H9 (cell line): ENCODE data around the gene CTU2. TPM values are rescaled to one million over a fixed set of nuclear protein-coding genes. Genes with fewer than 3 reads are reported as not detected.

Experiments
- DNase-seq: peaks from one replicate; pipeline ENCODE4 v3.0.0-alpha.2; 2017
- H2AFZ ChIP-seq: one replicate; pipeline ENCODE4 v1.6.1; 2013; ENCODE audit warnings: mild to moderate bottlenecking, low read length, control low read depth, moderate library complexity
- H2AK5ac ChIP-seq: 2 replicates; pipeline ENCODE4 v1.6.1; 2013; ENCODE audit warnings: low read length, control low read depth, mixed read lengths; ENCODE audit not compliant: insufficient read length
- H2BK120ac ChIP-seq: one replicate; pipeline ENCODE4 v1.6.1; 2013; ENCODE audit warnings: low read depth, mild to moderate bottlenecking, low read length, control low read depth, inconsistent platforms; ENCODE audit not compliant: poor library complexity, severe bottlenecking
- H2BK12ac ChIP-seq: 2 replicates; pipeline ENCODE4 v1.6.1; 2013; ENCODE audit warnings: low read length, control low read depth, mixed read lengths, low read depth; ENCODE audit not compliant: insufficient read length
- H2BK15ac ChIP-seq: 2 replicates; pipeline ENCODE4 v1.6.1; 2013; ENCODE audit warnings: low read depth, low read length, control low read depth
- H2BK20ac ChIP-seq: one replicate; pipeline ENCODE4 v1.6.1; 2013; ENCODE audit warnings: low read depth, mild to moderate bottlenecking, low read length, control low read depth, inconsistent platforms; ENCODE audit not compliant: poor library complexity, severe bottlenecking
- H2BK5ac ChIP-seq: 2 replicates; pipeline ENCODE4 v1.6.1; 2013; ENCODE audit warnings: low read length, control low read depth, mixed read lengths; ENCODE audit not compliant: insufficient read length
- H3K14ac ChIP-seq: 2 replicates; pipeline ENCODE4 v1.6.1; 2013; ENCODE audit warnings: low read length, control low read depth; ENCODE audit not compliant: insufficient read depth
- H3K18ac ChIP-seq: 2 replicates; pipeline ENCODE4 v1.6.1; 2013; ENCODE audit warnings: low read depth, mild to moderate bottlenecking, mixed read lengths, low read length, control low read depth; ENCODE audit not compliant: insufficient read length
- H3K23ac ChIP-seq: 2 replicates; pipeline ENCODE4 v1.6.1; 2013; ENCODE audit warnings: low read length, control low read depth, mixed read lengths, low read depth; ENCODE audit not compliant: insufficient read length
- H3K23me2 ChIP-seq: 2 replicates; pipeline ENCODE4 v1.6.1; 2013; ENCODE audit warnings: low read depth, mild to moderate bottlenecking, mixed read lengths, low read length, control low read depth; ENCODE audit not compliant: insufficient read length, poor library complexity, severe bottlenecking
- H3K27ac ChIP-seq: 2 replicates; pipeline ENCODE4 v1.5.1; 2013; ENCODE audit warnings: low read length, control low read depth, mixed read lengths, low read depth; ENCODE audit not compliant: insufficient read length
- H3K27me3 ChIP-seq: 2 replicates; pipeline ENCODE4 v1.6.1; 2013; ENCODE audit warnings: low read length, control low read depth, inconsistent platforms; ENCODE audit not compliant: insufficient read depth
- H3K4ac ChIP-seq: 2 replicates; pipeline ENCODE4 v1.6.1; 2013; ENCODE audit warnings: low read depth, mild to moderate bottlenecking, control low read depth, inconsistent platforms, low read length, moderate library complexity
- H3K4me1 ChIP-seq: 2 replicates; pipeline ENCODE4 v1.6.1; 2013; ENCODE audit warnings: low read length, control low read depth, inconsistent platforms; ENCODE audit not compliant: insufficient read depth
- H3K4me2 ChIP-seq: 2 replicates; pipeline ENCODE4 v1.6.1; 2013; ENCODE audit warnings: low read length, control low read depth, mixed read lengths; ENCODE audit not compliant: insufficient read length, insufficient read depth
- H3K56ac ChIP-seq: 2 replicates; pipeline ENCODE4 v1.6.1; 2013; ENCODE audit warnings: low read depth, mild to moderate bottlenecking, mixed read lengths, low read length, control low read depth; ENCODE audit not compliant: insufficient read length
- H3K79me1 ChIP-seq: 2 replicates; pipeline ENCODE4 v1.6.1; 2013; ENCODE audit warnings: low read depth, mild to moderate bottlenecking, moderate library complexity, low read length, control low read depth, inconsistent platforms; ENCODE audit not compliant: insufficient read depth, poor library complexity, severe bottlenecking
- H3K79me2 ChIP-seq: 2 replicates; pipeline ENCODE4 v1.6.1; 2013; ENCODE audit warnings: low read length, control low read depth, inconsistent platforms; ENCODE audit not compliant: insufficient read depth
- H3K9ac ChIP-seq: 2 replicates; pipeline ENCODE4 v1.6.1; 2013; ENCODE audit warnings: low read length, control low read depth, mixed read lengths; ENCODE audit not compliant: insufficient read length; ENCODE audit errors: extremely low read depth
- H3K9me3 ChIP-seq: one replicate; pipeline ENCODE4 v1.6.1; 2013; ENCODE audit warnings: low read depth, low read length, inconsistent platforms; ENCODE audit not compliant: control insufficient read depth
- H3T11ph ChIP-seq: one replicate; pipeline ENCODE4 v1.6.1; 2013; ENCODE audit warnings: mild to moderate bottlenecking, low read length, control low read depth, inconsistent platforms
- H4K20me1 ChIP-seq: one replicate; pipeline ENCODE4 v1.6.1; 2013; ENCODE audit not compliant: control insufficient read depth, insufficient read length, insufficient read depth
- H4K5ac ChIP-seq: 2 replicates; pipeline ENCODE4 v1.6.1; 2013; ENCODE audit warnings: low read depth, mild to moderate bottlenecking, mixed read lengths, low read length, control low read depth; ENCODE audit not compliant: insufficient read length
- H4K8ac ChIP-seq: replicated peaks from 2 replicates; pipeline ENCODE4 v1.6.1; 2013; ENCODE audit warnings: low read length, control low read depth, mixed read lengths, low read depth; ENCODE audit not compliant: insufficient read length
- H4K91ac ChIP-seq: 2 replicates; pipeline ENCODE4 v1.6.1; 2013; ENCODE audit warnings: low read depth, mild to moderate bottlenecking, moderate library complexity, mixed read lengths, low read length, control low read depth; ENCODE audit not compliant: insufficient read length
- H3K27ac Mint-ChIP-seq, 3 experiments: 2 replicates in 2 of 3; 3 replicates in 1 of 3; pipeline ENCODE4 v1.8.0; 2020 to 2021; ENCODE audit warnings: mixed read lengths in 3 of 3, mild to moderate bottlenecking in 1 of 3, moderate library complexity in 1 of 3
- H3K27me3 Mint-ChIP-seq: 2 replicates; pipeline ENCODE4 v1.8.0; 2021; ENCODE audit warnings: low read depth, mild to moderate bottlenecking, moderate library complexity, mixed read lengths
- H3K36me3 Mint-ChIP-seq, 3 experiments: 2 replicates in 2 of 3; 3 replicates in 1 of 3; pipeline ENCODE4 v1.8.0; 2020 to 2021; ENCODE audit warnings: low read depth in 3 of 3, mixed read lengths in 3 of 3; ENCODE audit not compliant: insufficient read depth in 1 of 3
- H3K4me1 Mint-ChIP-seq, 2 experiments: 2 replicates each; pipeline ENCODE4 v1.8.0; 2020; ENCODE audit warnings: mixed read lengths in 2 of 2
- H3K4me3 Mint-ChIP-seq, 2 experiments: 2 replicates in 1 of 2; 3 replicates in 1 of 2; pipeline ENCODE4 v1.8.0; 2020 to 2021; ENCODE audit warnings: mild to moderate bottlenecking in 2 of 2, mixed read lengths in 2 of 2, moderate library complexity in 1 of 2
- H3K9me3 Mint-ChIP-seq, 2 experiments: 2 replicates in 1 of 2; 3 replicates in 1 of 2; pipeline ENCODE4 v1.8.0; 2020; ENCODE audit warnings: mild to moderate bottlenecking in 2 of 2, mixed read lengths in 2 of 2, moderate library complexity in 1 of 2
- CTCF ChIP-seq: fragments of 200-600 bp; sonication (generic); conservative IDR thresholded peaks from 3 replicates; pipeline ENCODE4 v1.8.0; 2021; ENCODE audit warnings: antibody characterized with exemption, mild to moderate bottlenecking
- WGBS: extraction: QIAGEN DNeasy Blood & Tissue Kit; methylation state at CpG from one replicate; pipeline ENCODE4 v1.1.7; 2013; ENCODE audit warnings: missing lambda C conversion rate, low lambda C conversion rate, mixed read lengths; ENCODE audit not compliant: insufficient read length; ENCODE audit errors: extremely low coverage; 5-methylcytosine and 5-hydroxymethylcytosine counted together
- total RNA-seq: library from RNA; stranded (reverse); gene quantifications from 2 replicates; pipeline ENCODE4 v1.2.1, GENCODE V29; 2021

CTU2 gene
- total RNA-seq, 1 experiment from 2014 or later = 32.8 TPM

GRCh38 chr16:88662843-88663606, 43.3 kb upstream of the CTU2 start, which contains the start of gene MVD:
MVD (minus strand) TSS chr16:88663091; CDS start chr16:88663080, 11 bp downstream.
- Mint-ChIP-seq H3K4me3 (peak within 1 kb of the TSS; percentile 91 to 97), H3K36me3 (peaks cover 8 to 18% (median 17%) of the 10 kb centered on the region in 3 experiments; a peak in 6 of 7 replicates), H3K27me3 (no peaks in the 10 kb centered on the region; the same call in 1 of the 2 replicates), H3K4me1 (peaks cover 15 to 24% of the 10 kb centered on the region in 2 experiments), H3K9me3 (no peaks in the 10 kb centered on the region), H3K27ac (peak within 1 kb of the TSS; percentile 87 to 98 (median 94))
- Histone ChIP-seq H4K5ac (no peak within 1 kb of the TSS), H3K79me2 (peaks cover 22% of the 10 kb centered on the region; the same call in 1 of the 2 replicates), H3K4me2 (peak within 1 kb of the TSS; percentile 77), H3K56ac (no peak within 1 kb of the TSS), H3K9ac (peak within 1 kb of the TSS; percentile 63), H3K4me1 (peaks cover 3% of the 10 kb centered on the region; the same call in 1 of the 2 replicates), H2BK20ac (no peak within 1 kb of the TSS), H3K27me3 (no peaks in the 10 kb centered on the region), H4K20me1 (no peaks in the 10 kb centered on the region), H3K14ac (peak within 1 kb of the TSS; percentile 55; the same call in 1 of the 2 replicates), H3K23ac (no peak within 1 kb of the TSS), H2BK120ac (no peak within 1 kb of the TSS), H3K4ac (no peak within 1 kb of the TSS), H3K18ac (peak within 1 kb of the TSS; percentile 56), H2AK5ac (no peak within 1 kb of the TSS), H3K27ac (no peak within 1 kb of the TSS), H2BK5ac (no peak within 1 kb of the TSS), H3K79me1 (peaks cover 3% of the 10 kb centered on the region), H3K9me3 (no peaks in the 10 kb centered on the region), H4K91ac (no peak within 1 kb of the TSS), H4K8ac (no peak within 1 kb of the TSS), H3K23me2 (peaks cover 11% of the 10 kb centered on the region), H2BK15ac (no peak within 1 kb of the TSS; the same call in 1 of the 2 replicates), H2BK12ac (no peak within 1 kb of the TSS), H2AFZ (no peak within 1 kb of the TSS), H3T11ph (no peak within 1 kb of the TSS)
- TF ChIP-seq CTCF = no peak
- DNase-seq = peak; percentile 99
- no CpG with 5 or more reads among the region's 88 CpGs for WGBS
